GM12878 (cell line): ENCODE data around the gene PIK3R2. TPM values are rescaled to one million over a fixed set of nuclear protein-coding genes. Genes with fewer than 3 reads are reported as not detected.

ENCODE experiments used
- ATAC-seq: fragments of 200-7000 bp; cut with Tn5 transposase; 3 replicates; pipeline ENCODE4 v1.9.1; 2020; ENCODE audit warnings: mild to moderate bottlenecking, moderate library complexity
- BruUV-seq: library from RNA; stranded (reverse); fragments of 400-500 nt; replicated peaks from 2 replicates; lab custom pipeline; 2021; lab: Mats Ljungman, UMichigan
- CTCF ChIA-PET: fragments of 300-600 bp; sonication (Branson Sonifier 250); formaldehyde crosslinking; extraction: SDS; loops from one replicate; lab custom pipeline; 2021; ENCODE audit warnings: inconsistent platforms; lab: Yijun Ruan, JAX
- POLR2A ChIA-PET: fragments of 350-600 bp; formaldehyde crosslinking; extraction: SDS; loops from one replicate; lab custom pipeline; 2021; ENCODE audit warnings: inconsistent platforms; lab: Charles Lee
- RAD21 ChIA-PET: fragments of 300-600 bp; sonication (Branson Sonifier 250); formaldehyde crosslinking; loops from one replicate; lab custom pipeline; 2023; ENCODE audit warnings: antibody characterized with exemption; ENCODE audit not compliant: unreplicated experiment; lab: Charles Lee
- SMC1A ChIA-PET: fragments of 300-600 bp; sonication (Branson Sonifier 250); formaldehyde crosslinking; loops from one replicate; lab custom pipeline; 2023; ENCODE audit not compliant: unreplicated experiment, uncharacterized antibody; lab: Charles Lee
- DNase-seq: peaks from one replicate; pipeline ENCODE4 v3.0.0-alpha.2; 2011; ENCODE audit warnings: low read depth, low spot score
- FAIRE-seq: peaks from 3 replicates; lab custom pipeline; 2011; peaks lifted over from hg19 to GRCh38; lab: Jason Lieb, UNC
- H2AFZ ChIP-seq: 2 replicates; pipeline ENCODE4 v1.6.0; 2011; ENCODE audit warnings: low read depth, low read length, control low read depth; ENCODE audit not compliant: control insufficient read depth
- H3K27ac ChIP-seq: 2 replicates; pipeline ENCODE4 v1.5.1; 2011; ENCODE audit warnings: control low read depth; ENCODE audit not compliant: control insufficient read depth, insufficient read depth
- H3K27me3 ChIP-seq, 2 experiments: replicated peaks in 1 of 2; 2 replicates each; pipeline versions ENCODE4 v1.6.0 to v1.6.1; 2011; ENCODE audit warnings: low read length in 1 of 2; ENCODE audit not compliant: control insufficient read depth in 2 of 2, insufficient read depth in 2 of 2
- H3K36me3 ChIP-seq, 2 experiments: 2 replicates each; pipeline ENCODE4 v1.5.1; 2011; ENCODE audit warnings: low read length in 1 of 2; ENCODE audit not compliant: control insufficient read depth in 2 of 2, insufficient read depth in 2 of 2
- H3K4me1 ChIP-seq: 2 replicates; pipeline ENCODE4 v1.6.1; 2011; ENCODE audit warnings: mild to moderate bottlenecking, low read length, moderate library complexity, mixed read lengths; ENCODE audit not compliant: control insufficient read depth, insufficient read depth
- H3K4me2 ChIP-seq: 2 replicates; pipeline ENCODE4 v1.6.0; 2011; ENCODE audit warnings: control low read depth; ENCODE audit not compliant: control insufficient read depth, insufficient read depth
- H3K4me3 ChIP-seq: fragments of 200-600 bp; sonication (generic); 2 replicates; pipeline ENCODE4 v1.5.1; 2016
- H3K79me2 ChIP-seq: 2 replicates; pipeline ENCODE4 v1.6.0; 2011; ENCODE audit warnings: low read length; ENCODE audit not compliant: control insufficient read depth, insufficient read depth
- H3K9ac ChIP-seq: 2 replicates; pipeline ENCODE4 v1.8.0; 2011; ENCODE audit warnings: low read length, control low read depth, mixed read lengths; ENCODE audit not compliant: control insufficient read depth, insufficient read depth
- H3K9me3 ChIP-seq: replicated peaks from 3 replicates; pipeline ENCODE4 v1.5.1; 2011; ENCODE audit warnings: mild to moderate bottlenecking, low read length; ENCODE audit not compliant: control insufficient read depth, insufficient read depth
- H4K20me1 ChIP-seq: 2 replicates; pipeline ENCODE4 v1.6.0; 2011; ENCODE audit not compliant: control insufficient read depth, insufficient read depth
- BCL11A ChIP-seq: IDR thresholded peaks from 2 replicates; pipeline ENCODE4 v1.6.1; 2011; ENCODE audit warnings: low read depth, low read length
- CBX5 ChIP-seq: sonication (generic); IDR thresholded peaks from 2 replicates; pipeline ENCODE4 v1.6.1; 2016; ENCODE audit warnings: low read depth, moderate library complexity, mild to moderate bottlenecking, inconsistent platforms
- CREB1 ChIP-seq: IDR thresholded peaks from 2 replicates; pipeline ENCODE4 v1.6.1; 2012; ENCODE audit warnings: low read depth, mild to moderate bottlenecking, inconsistent platforms
- CUX1 ChIP-seq: IDR thresholded peaks from 2 replicates; pipeline ENCODE4 v1.6.1; 2012; ENCODE audit warnings: improper control_type of control experiment, low read depth, low read length; ENCODE audit not compliant: insufficient replicate concordance
- DPF2 ChIP-seq: fragments of 450-650 bp; IDR thresholded peaks from 2 replicates; pipeline ENCODE4 v1.6.1; 2017; ENCODE audit warnings: mild to moderate bottlenecking
- IRF3 ChIP-seq: fragments of 450-650 bp; IDR thresholded peaks from 2 replicates; pipeline ENCODE4 v1.6.1; 2014; ENCODE audit warnings: mild to moderate bottlenecking
- JUND ChIP-seq: IDR thresholded peaks from 2 replicates; pipeline ENCODE4 v1.6.1; 2012; ENCODE audit warnings: low read depth, mild to moderate bottlenecking, low read length, improper control_type of control experiment, moderate library complexity
- NFYA ChIP-seq: IDR thresholded peaks from 2 replicates; pipeline ENCODE4 v1.6.1; 2011; ENCODE audit warnings: low read depth, mild to moderate bottlenecking, low read length, improper control_type of control experiment, borderline replicate concordance
- NR2C1 ChIP-seq: fragments of 450-650 bp; IDR thresholded peaks from 2 replicates; pipeline ENCODE4 v1.6.1; 2017; ENCODE audit warnings: antibody characterized with exemption, mild to moderate bottlenecking, moderate library complexity
- NR2C2 ChIP-seq: IDR thresholded peaks from 2 replicates; pipeline ENCODE4 v1.6.1; 2011; ENCODE audit warnings: borderline replicate concordance, low read depth; ENCODE audit not compliant: control insufficient read depth, insufficient read length
- POLR2AphosphoS2 ChIP-seq: IDR thresholded peaks from 2 replicates; pipeline ENCODE4 v1.6.1; 2011; ENCODE audit warnings: low read depth, mild to moderate bottlenecking, low read length, improper control_type of control experiment, moderate library complexity
- RBBP5 ChIP-seq: fragments of 200-600 bp; sonication (generic); conservative IDR thresholded peaks from 2 replicates; pipeline ENCODE4 v1.6.1; 2016
- RELB ChIP-seq: fragments of 450-650 bp; IDR thresholded peaks from 2 replicates; pipeline ENCODE4 v1.6.1; 2017; ENCODE audit warnings: low read depth, mild to moderate bottlenecking, moderate library complexity
- STAT1 ChIP-seq: fragments of 450-650 bp; conservative IDR thresholded peaks from 2 replicates; pipeline ENCODE4 v1.6.1; 2014; ENCODE audit warnings: antibody characterized with exemption, mild to moderate bottlenecking
- WGBS: methylation state at CpG from one replicate; pipeline ENCODE4 v1.1.6; 2016; ENCODE audit warnings: low lambda C conversion rate; ENCODE audit not compliant: insufficient replicate concordance, insufficient coverage; ENCODE audit errors: missing lambda C conversion rate; 5-methylcytosine and 5-hydroxymethylcytosine counted together
- in situ Hi-C: fragments of 300-500 bp; cut with MboI; formaldehyde crosslinking; loops from 9 replicates; pipeline ENCODE4 v1.14.3; 2018; ENCODE audit warnings: mixed read lengths
- intact Hi-C: fragments of 100-400 bp; cut with micrococcal nuclease; formaldehyde crosslinking; loops from one replicate; pipeline ENCODE4 v1.14.2; 2022; ENCODE audit not compliant: unreplicated experiment
- polyA plus RNA-seq, 11 experiments: library from polyadenylated mRNA; depleted of rRNA in 4 of 11; unstranded in 6 of 11; stranded (reverse) in 5 of 11; fragments of >200 nt; fragmentation: Nextera tagmentation in 4 of 11; fragmentation: Illumina TruSeq in 1 of 11; extraction: Ambion mirVana in 4 of 11; extraction: Trizol in 1 of 11; gene quantifications; 1 replicate in 1 of 11; 2 replicates in 10 of 11; pipeline versions ENCODE4 v1.2.1 to v1.2.3, GENCODE V29; 2011 to 2016; ENCODE audit warnings: inconsistent platforms in 2 of 11, missing spikeins in 2 of 11, low read depth in 1 of 11
- total RNA-seq, 4 experiments: library from RNA; depleted of rRNA in 3 of 4; stranded (reverse); fragments of >200 nt in 3 of 4; fragmentation: Illumina TruSeq in 1 of 4; extraction: Trizol in 1 of 4; gene quantifications; 2 replicates each; pipeline versions ENCODE4 v1.2.1 to v1.2.3, GENCODE V29; 2013 to 2021
- TF ChIP-seq, protein P1 (sequence below): fragments of 450-650 bp; IDR thresholded peaks from 2 replicates; pipeline ENCODE4 v1.6.1; 2016; ENCODE audit warnings: mild to moderate bottlenecking

The PIK3R2 gene
- total and polyA plus RNA-seq, 10 of the 15 experiments (the other 5 are each of a cell fraction or from before 2014, with no cell fraction given), result 0.26 to 22.6 (median 2.5) TPM

DNA sequence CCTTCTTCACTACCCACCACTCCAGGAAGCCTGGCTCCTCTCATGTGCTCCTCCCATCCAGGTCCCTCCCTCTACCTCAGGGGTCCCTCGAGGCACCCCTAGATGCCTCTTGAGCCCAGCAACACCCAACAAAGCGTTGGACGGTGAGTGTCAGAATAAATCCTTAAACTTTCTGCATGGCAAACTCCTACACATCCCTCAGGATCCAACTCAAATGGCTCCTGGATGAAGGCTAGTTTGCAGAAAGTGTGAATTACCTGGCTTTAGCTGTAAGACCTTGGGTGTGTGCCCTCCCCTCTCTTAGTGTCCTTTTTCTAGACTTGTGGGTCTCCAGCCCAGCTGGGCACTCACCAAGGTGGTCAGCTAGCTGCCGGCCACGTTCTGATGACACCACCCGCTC, 45.4 kb downstream of the PIK3R2 start:
- intact Hi-C loops (no loop called here), in situ Hi-C loops (no loop called here)
- no peaks in the 10 kb centered on the region for H4K20me1 ChIP-seq
- BruUV-seq, result no TSS peak
- FAIRE-seq (no peak), DNase-seq (no peak), ATAC-seq (no peak)
- ChIA-PET CTCF (no interaction called here), RAD21 (no interaction called here), POLR2A (interaction anchor here (0.6 to 0.7 kb wide), 2 partner anchors 18 to 90 kb away, joined by 3 read pairs; no protein-coding TSS in a partner anchor), SMC1A (interaction anchor here (1.0 kb wide), 1 partner anchor 22 kb away, joined by 3 read pairs; no protein-coding TSS in a partner anchor)
- peaks cover 8% of the 10 kb centered on the region for H3K4me1 ChIP-seq
- H3K27me3 ChIP-seq, result no peaks in the 10 kb centered on the region
- 79% methylated on average over 6 of the region's 6 CpGs for WGBS
- H3K9me3 ChIP-seq, result no peaks in the 10 kb centered on the region
- H3K36me3 ChIP-seq, result peaks cover 5 to 20% of the 10 kb centered on the region in 2 experiments; a peak in 3 of 4 replicates
- H3K4me3 ChIP-seq, result no peak overlapping the region
- no peak overlapping the region for H3K27ac ChIP-seq
- no peak overlapping the region for H3K4me2 ChIP-seq
- H2AFZ ChIP-seq, result no peak overlapping the region
- peaks cover 13% of the 10 kb centered on the region for H3K79me2 ChIP-seq
- H3K9ac ChIP-seq, result no peak overlapping the region
- TF ChIP-seq IRF3 (no peak), CUX1 (no peak), POLR2AphosphoS2 (no peak), NR2C2 (no peak), RELB (no peak), BCL11A (no peak), NFYA (no peak), DPF2 (no peak), RBBP5 (no peak), CREB1 (no peak), NR2C1 (no peak), JUND (no peak), CBX5 (no peak), STAT1 (no peak)
- TF ChIP-seq, protein P1, sequence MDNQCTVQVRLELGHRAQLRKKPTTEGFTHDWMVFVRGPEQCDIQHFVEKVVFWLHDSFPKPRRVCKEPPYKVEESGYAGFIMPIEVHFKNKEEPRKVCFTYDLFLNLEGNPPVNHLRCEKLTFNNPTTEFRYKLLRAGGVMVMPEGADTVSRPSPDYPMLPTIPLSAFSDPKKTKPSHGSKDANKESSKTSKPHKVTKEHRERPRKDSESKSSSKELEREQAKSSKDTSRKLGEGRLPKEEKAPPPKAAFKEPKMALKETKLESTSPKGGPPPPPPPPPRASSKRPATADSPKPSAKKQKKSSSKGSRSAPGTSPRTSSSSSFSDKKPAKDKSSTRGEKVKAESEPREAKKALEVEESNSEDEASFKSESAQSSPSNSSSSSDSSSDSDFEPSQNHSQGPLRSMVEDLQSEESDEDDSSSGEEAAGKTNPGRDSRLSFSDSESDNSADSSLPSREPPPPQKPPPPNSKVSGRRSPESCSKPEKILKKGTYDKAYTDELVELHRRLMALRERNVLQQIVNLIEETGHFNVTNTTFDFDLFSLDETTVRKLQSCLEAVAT, result no peak
